ENCODE results near the gene LRP10. TPM values are rescaled to one million over a fixed set of nuclear protein-coding genes. Genes with fewer than 3 reads are reported as not detected.

Gene LRP10
- total and polyA plus RNA-seq, 2 donors (not counting 1 experiment from before 2014, with no cell fraction given): 99.7 to 120 TPM

- peak overlapping the region; percentile 43 for H3K27ac Mint-ChIP-seq
- Histone ChIP-seq H4K20me1 (ENCODE audit: control insufficient read depth, insufficient read depth, low read length, poor library complexity, severe bottlenecking) (no peaks in the 10 kb centered on the region), H3K9ac (ENCODE audit: low read length) (no peak overlapping the region), H3K9me3 (ENCODE audit: control extremely low read depth in 1 of 3, control insufficient read depth in 2 of 3, insufficient read depth in 1 of 3, low read length in 2 of 3) (no peaks in the 10 kb centered on the region), H3K27me3 (replicated peaks in 1 of 4; ENCODE audit: control extremely low read depth in 1 of 4, control insufficient read depth in 3 of 4, insufficient read depth in 4 of 4, low read length in 3 of 4) (no peaks in the 10 kb centered on the region), H3K36me3 (replicated peaks in 1 of 2; ENCODE audit: control extremely low read depth in 1 of 2, control insufficient read depth in 1 of 2, extremely low read depth in 1 of 2, insufficient read depth in 2 of 2, low read length in 1 of 2) (no peaks in the 10 kb centered on the region), H3K4me2 (replicated peaks; ENCODE audit: low read depth, low read length, poor library complexity, severe bottlenecking) (no peak overlapping the region), H3K27ac (ENCODE audit: low read length in 2 of 2) (no peak overlapping the region), H3K79me2 (ENCODE audit: control insufficient read depth, insufficient read depth, low read length) (peaks cover 14% of the 10 kb centered on the region), H2AFZ (ENCODE audit: insufficient read depth, low read depth, low read length, poor library complexity, severe bottlenecking) (no peak overlapping the region), H3K4me1 (ENCODE audit: control insufficient read depth in 2 of 2, insufficient read depth in 2 of 2, low read length in 2 of 2) (peaks cover 50 to 79% of the 10 kb centered on the region in 2 donors), H3K4me3 (ENCODE audit: control extremely low read depth in 1 of 5, extremely low read depth in 1 of 5, insufficient read depth in 1 of 5, low read depth in 2 of 5, low read length in 4 of 5) (no peak overlapping the region)
- WGBS (ENCODE audit: insufficient coverage): 73% methylated on average over 11 of the region's 11 CpGs
- ATAC-seq (ENCODE audit: low read depth) (no peak), DNase-seq (no peak)
- H3K4me1 Mint-ChIP-seq: peaks cover 68% of the 10 kb centered on the region
- no peaks in the 10 kb centered on the region for H3K27me3 Mint-ChIP-seq
- H3K4me3 Mint-ChIP-seq: peak overlapping the region; percentile 1
- intact Hi-C loops (cut with micrococcal nuclease): loop anchor here (5.0 kb wide), 1 partner anchor 417 kb away; the partner anchor contains the start of gene PPP1R3E
- TF ChIP-seq EZH2 (IDR thresholded peaks at IDR 0.05; ENCODE audit: borderline replicate concordance, insufficient read depth, low read depth, low read length, poor library complexity, severe bottlenecking): no peak
- TF ChIP-seq CTCF (IDR thresholded peaks at IDR 0.05): no peak
- ChIA-PET POLR2A (interaction anchor here (0.8 to 5.3 kb wide), 4 partner anchors 13 to 436 kb away, joined by 3 to 61 read pairs (median 3); partner anchors contain the start of genes LRP10, PABPN1 and RBM23), CTCF (interaction anchor here (0.9 to 7.0 kb wide), 8 partner anchors 11 to 183 kb away, joined by 3 to 101 read pairs (median 6); partner anchors contain the start of genes AJUBA and LRP10)
- H3K9me3 Mint-ChIP-seq (ENCODE audit: insufficient read depth): no peaks in the 10 kb centered on the region
These were observed 13.4 kb downstream of the LRP10 start for GRCh38 chr14:22884738-22885523.
